Smooth muscle cell (in vitro differentiated cells): ENCODE data around the gene EDIL3. TPM values are rescaled to one million over a fixed set of nuclear protein-coding genes. Genes with fewer than 3 reads are reported as not detected.
A peak's percentile ranks its signal among the peaks of the same experiment; 100 is the strongest.

Experiments
- DNase-seq: peaks from one replicate; lab custom pipeline; 2025; ENCODE audit not compliant: unreplicated experiment; lab: John Stamatoyannopoulos, UW
- H2AFZ ChIP-seq: fragments of 200-600 bp; sonication (generic); 2 replicates; pipeline ENCODE4 v1.6.0; 2016; ENCODE audit warnings: antibody characterized with exemption, low read depth, mild to moderate bottlenecking
- H3F3A ChIP-seq: fragments of 200-600 bp; sonication (generic); 2 replicates; pipeline ENCODE4 v1.6.0; 2017; ENCODE audit warnings: antibody characterized with exemption, low read depth
- H3K27ac ChIP-seq: fragments of 200-600 bp; sonication (generic); 2 replicates; pipeline ENCODE4 v1.5.1; 2016; ENCODE audit warnings: low read depth, mild to moderate bottlenecking
- H3K27me3 ChIP-seq: fragments of 200-600 bp; sonication (generic); 2 replicates; pipeline ENCODE4 v1.6.1; 2016; ENCODE audit warnings: low read depth, mild to moderate bottlenecking
- H3K36me3 ChIP-seq: fragments of 200-600 bp; sonication (generic); 2 replicates; pipeline ENCODE4 v1.5.1; 2016; ENCODE audit warnings: low read depth
- H3K4me1 ChIP-seq: fragments of 200-600 bp; sonication (generic); 2 replicates; pipeline ENCODE4 v1.5.1; 2016; ENCODE audit warnings: low read depth
- H3K4me2 ChIP-seq: fragments of 200-600 bp; sonication (generic); 2 replicates; pipeline ENCODE4 v1.6.0; 2016; ENCODE audit warnings: mild to moderate bottlenecking
- H3K4me3 ChIP-seq: fragments of 200-600 bp; sonication (generic); 2 replicates; pipeline ENCODE4 v1.5.1; 2016; ENCODE audit warnings: mild to moderate bottlenecking
- H3K79me2 ChIP-seq: fragments of 200-600 bp; sonication (generic); 2 replicates; pipeline ENCODE4 v1.6.0; 2016; ENCODE audit warnings: low read depth, mild to moderate bottlenecking
- H3K9ac ChIP-seq: fragments of 200-600 bp; sonication (generic); 2 replicates; pipeline ENCODE4 v1.6.0; 2016; ENCODE audit warnings: low read depth
- H3K9me3 ChIP-seq: fragments of 200-600 bp; sonication (generic); replicated peaks from 2 replicates; pipeline ENCODE4 v1.5.1; 2016; ENCODE audit warnings: low read depth
- H4K20me1 ChIP-seq: fragments of 200-600 bp; sonication (generic); 2 replicates; pipeline ENCODE4 v1.6.0; 2016; ENCODE audit warnings: low read depth
- WGBS: methylation state at CpG from one replicate; pipeline ENCODE4 v1.1.7; 2016; ENCODE audit warnings: low lambda C conversion rate; 5-methylcytosine and 5-hydroxymethylcytosine counted together
- polyA plus RNA-seq: library from polyadenylated mRNA; unstranded; fragments of >200 nt; fragmentation: Nextera tagmentation; extraction: Ambion mirVana; gene quantifications from 2 replicates; pipeline ENCODE4 v1.2.1, GENCODE V29; 2016
- total RNA-seq: library from RNA; depleted of rRNA; stranded (reverse); fragments of >200 nt; gene quantifications from 2 replicates; pipeline ENCODE4 v1.2.3, GENCODE V29; 2014
- TF ChIP-seq, protein P1 (sequence below): fragments of 200-600 bp; sonication (generic); IDR thresholded peaks from 2 replicates; pipeline ENCODE4 v1.5.1; 2017; ENCODE audit warnings: borderline replicate concordance, mild to moderate bottlenecking, antibody characterized with exemption; ENCODE audit not compliant: insufficient read depth, poor library complexity, severe bottlenecking

Gene EDIL3
- total and polyA plus RNA-seq, 2 experiments from 2014 or later, result 98.4 to 119 TPM

DNA sequence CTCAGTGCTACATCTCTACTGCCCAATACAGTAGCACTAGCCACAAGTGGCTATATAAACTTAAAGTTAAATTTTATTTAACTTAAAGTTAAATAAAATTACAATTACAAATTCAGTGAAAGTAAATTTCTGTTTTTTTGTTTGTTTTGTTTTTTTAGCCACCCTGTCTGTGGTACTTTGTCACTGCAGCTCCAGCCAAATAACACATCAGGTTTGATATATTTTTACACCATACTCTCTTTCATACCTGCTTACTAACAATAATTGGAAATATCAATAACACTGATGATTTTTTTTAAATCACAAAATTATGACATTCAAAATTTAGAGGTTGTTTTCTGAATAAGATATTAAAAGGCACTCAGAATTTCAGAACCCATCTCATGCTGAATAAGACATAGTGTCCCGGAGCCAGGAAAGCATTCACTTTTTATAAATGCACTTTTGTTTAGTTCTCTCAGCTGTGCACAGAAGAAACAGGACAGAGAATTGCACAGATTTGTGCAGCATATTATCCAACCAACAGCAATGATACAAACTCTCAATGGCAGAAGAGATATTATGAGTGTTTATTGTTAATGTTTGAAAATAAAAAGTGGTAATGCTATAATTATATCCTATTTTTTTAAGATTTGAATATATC lies 92.6 kb downstream of the EDIL3 start:
- peaks cover 7% of the 10 kb centered on the region for H3K4me1 ChIP-seq
- DNase-seq, result no peak
- peaks cover 9% of the 10 kb centered on the region for H3K79me2 ChIP-seq
- 89% methylated on average over 1 of the region's 1 CpG for WGBS
- H2AFZ ChIP-seq, result no peak overlapping the region
- no peaks in the 10 kb centered on the region for H3K9me3 ChIP-seq
- no peaks in the 10 kb centered on the region for H3K36me3 ChIP-seq
- no peak overlapping the region for H3K9ac ChIP-seq
- no peaks in the 10 kb centered on the region for H3F3A ChIP-seq
- H3K27ac ChIP-seq, result no peak overlapping the region
- no peaks in the 10 kb centered on the region for H3K27me3 ChIP-seq
- TF ChIP-seq, protein P1, sequence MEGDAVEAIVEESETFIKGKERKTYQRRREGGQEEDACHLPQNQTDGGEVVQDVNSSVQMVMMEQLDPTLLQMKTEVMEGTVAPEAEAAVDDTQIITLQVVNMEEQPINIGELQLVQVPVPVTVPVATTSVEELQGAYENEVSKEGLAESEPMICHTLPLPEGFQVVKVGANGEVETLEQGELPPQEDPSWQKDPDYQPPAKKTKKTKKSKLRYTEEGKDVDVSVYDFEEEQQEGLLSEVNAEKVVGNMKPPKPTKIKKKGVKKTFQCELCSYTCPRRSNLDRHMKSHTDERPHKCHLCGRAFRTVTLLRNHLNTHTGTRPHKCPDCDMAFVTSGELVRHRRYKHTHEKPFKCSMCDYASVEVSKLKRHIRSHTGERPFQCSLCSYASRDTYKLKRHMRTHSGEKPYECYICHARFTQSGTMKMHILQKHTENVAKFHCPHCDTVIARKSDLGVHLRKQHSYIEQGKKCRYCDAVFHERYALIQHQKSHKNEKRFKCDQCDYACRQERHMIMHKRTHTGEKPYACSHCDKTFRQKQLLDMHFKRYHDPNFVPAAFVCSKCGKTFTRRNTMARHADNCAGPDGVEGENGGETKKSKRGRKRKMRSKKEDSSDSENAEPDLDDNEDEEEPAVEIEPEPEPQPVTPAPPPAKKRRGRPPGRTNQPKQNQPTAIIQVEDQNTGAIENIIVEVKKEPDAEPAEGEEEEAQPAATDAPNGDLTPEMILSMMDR, result no peak
- H4K20me1 ChIP-seq, result peaks cover 2% of the 10 kb centered on the region
- H3K4me3 ChIP-seq, result no peak overlapping the region
- H3K4me2 ChIP-seq, result no peak overlapping the region

DNA sequence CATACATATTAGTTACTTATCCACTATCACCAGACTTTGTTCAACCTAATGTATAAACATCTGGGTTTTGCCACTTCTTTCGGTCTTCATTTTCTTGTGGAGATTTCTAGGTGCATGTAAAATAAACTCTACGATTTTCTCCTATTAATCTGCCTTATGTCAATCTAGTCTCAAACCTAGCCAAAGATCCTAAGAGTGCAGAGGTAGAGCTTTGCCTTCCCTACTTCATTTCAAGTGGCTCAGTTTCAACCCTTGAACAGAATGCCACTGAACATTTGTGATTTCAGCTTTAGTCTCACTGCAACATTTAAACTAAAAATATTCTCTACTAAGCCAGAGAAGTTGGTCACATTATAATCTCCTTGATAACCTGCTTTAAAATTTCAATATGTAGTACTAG lies 94.0 kb downstream of the EDIL3 start:
- Histone ChIP-seq H4K20me1 (peaks cover 2% of the 10 kb centered on the region), H3F3A (no peaks in the 10 kb centered on the region), H3K27ac (peak overlapping the region; percentile 81), H3K4me1 (peaks cover 10% of the 10 kb centered on the region), H3K9ac (no peak overlapping the region), H3K79me2 (peaks cover 2% of the 10 kb centered on the region), H3K4me2 (peak overlapping the region; percentile 58), H2AFZ (no peak overlapping the region), H3K9me3 (no peaks in the 10 kb centered on the region), H3K27me3 (no peaks in the 10 kb centered on the region), H3K36me3 (no peaks in the 10 kb centered on the region), H3K4me3 (no peak overlapping the region)
- TF ChIP-seq, protein P1, result no peak
- 83% methylated on average over 2 of the region's 2 CpGs for WGBS
- DNase-seq, result no peak

DNA sequence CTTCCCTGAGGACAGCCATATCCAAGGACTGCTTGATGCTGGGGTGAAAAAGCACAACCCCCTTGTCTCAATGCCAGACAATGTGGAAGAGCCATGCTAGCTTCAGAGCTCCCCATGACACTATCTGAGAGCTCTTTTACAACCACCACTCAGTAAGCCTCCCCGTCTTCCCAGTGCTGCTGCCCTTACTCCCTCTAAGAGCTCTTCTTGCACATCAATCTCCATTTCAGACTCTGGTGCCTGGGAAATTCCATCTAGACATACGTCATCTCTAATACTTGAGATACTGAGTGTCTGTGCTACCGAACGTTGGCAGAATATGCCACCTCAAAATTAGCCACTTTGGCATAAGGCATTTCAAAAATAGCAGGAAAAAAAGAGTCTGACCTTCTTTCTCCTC lies 94.5 kb downstream of the EDIL3 start:
- no peak overlapping the region for H3K9ac ChIP-seq
- H4K20me1 ChIP-seq, result peaks cover 2% of the 10 kb centered on the region
- H3K4me2 ChIP-seq, result peak overlapping the region; percentile 58
- peaks cover 2% of the 10 kb centered on the region for H3K79me2 ChIP-seq
- no peaks in the 10 kb centered on the region for H3F3A ChIP-seq
- H3K4me3 ChIP-seq, result no peak overlapping the region
- H2AFZ ChIP-seq, result no peak overlapping the region
- no peaks in the 10 kb centered on the region for H3K27me3 ChIP-seq
- H3K9me3 ChIP-seq, result no peaks in the 10 kb centered on the region
- DNase-seq, result no peak
- H3K36me3 ChIP-seq, result no peaks in the 10 kb centered on the region
- TF ChIP-seq, protein P1, result no peak
- peak overlapping the region; percentile 81 for H3K27ac ChIP-seq
- WGBS, result 26% methylated on average over 4 of the region's 4 CpGs
- peaks cover 10% of the 10 kb centered on the region for H3K4me1 ChIP-seq

DNA sequence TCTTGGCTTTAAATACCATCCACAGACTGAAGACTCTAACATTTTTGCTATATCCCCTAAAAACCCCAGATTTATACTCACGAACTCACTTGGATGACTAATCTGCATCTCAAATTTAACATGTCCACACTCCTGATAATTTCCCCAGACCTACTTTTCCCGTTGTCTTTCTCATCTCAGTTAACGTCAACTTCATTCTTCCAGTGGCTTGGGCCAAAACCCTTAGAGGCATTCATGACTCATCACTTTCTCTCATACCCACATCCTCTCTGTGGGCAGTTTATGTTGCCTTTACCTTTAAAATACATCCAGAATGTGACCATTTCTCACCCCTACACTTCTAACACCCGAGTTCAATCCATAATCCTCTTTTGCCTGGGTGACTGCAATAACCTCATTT lies 96.7 kb downstream of the EDIL3 start:
- Histone ChIP-seq H3K9ac (no peak overlapping the region), H2AFZ (no peak overlapping the region), H3K27ac (peak overlapping the region; percentile 81), H3K4me2 (peak overlapping the region; percentile 72), H3K4me1 (peaks cover 10% of the 10 kb centered on the region), H3K9me3 (no peaks in the 10 kb centered on the region), H4K20me1 (peaks cover 2% of the 10 kb centered on the region), H3F3A (no peaks in the 10 kb centered on the region), H3K79me2 (peaks cover 2% of the 10 kb centered on the region), H3K27me3 (no peaks in the 10 kb centered on the region), H3K36me3 (no peaks in the 10 kb centered on the region), H3K4me3 (no peak overlapping the region)
- TF ChIP-seq, protein P1, result no peak
- no peak for DNase-seq
- under 1% methylated on average over 4 of the region's 4 CpGs for WGBS
